Umbilical cord (tissue), 2 donors: ENCODE data around the gene SLITRK2. TPM values are rescaled to one million over a fixed set of nuclear protein-coding genes. Genes with fewer than 3 reads are reported as not detected.

ENCODE experiments used
- DNase-seq: peaks from one replicate; pipeline ENCODE4 v3.0.0-alpha.2; 2015; ENCODE audit warnings: low spot score
- total RNA-seq: library from RNA; depleted of rRNA; stranded (reverse); fragments of >200 nt; gene quantifications from one replicate; pipeline ENCODE4 v1.2.3, GENCODE V29; 2014; ENCODE audit warnings: low replicate concordance; ENCODE audit not compliant: insufficient read depth

SLITRK2 gene
- total RNA-seq: 1.2 TPM

- DNase-seq: no peak
Observed at GRCh38 chrX:145817331-145818185, at the start of gene SLITRK2. TSS of gene SLITRK2 (plus strand) at chrX:145817829. CDS start at chrX:145822426, 4,597 bp downstream.

GRCh38 chrX:145773006-145773405, 44.6 kb upstream of the SLITRK2 start:
- DNase-seq: no peak

GRCh38 chrX:145792281-145792680, 25.3 kb upstream of the SLITRK2 start:
- DNase-seq: no peak

- DNase-seq: no peak
Observed at GRCh38 chrX:145803508-145803907, 14.1 kb upstream of the SLITRK2 start.

- DNase-seq: no peak
Observed at GRCh38 chrX:145813081-145813480, 4.5 kb upstream of the SLITRK2 start.

- no peak for DNase-seq
Observed at GRCh38 chrX:145816601-145817315, 871 bp upstream of the SLITRK2 start.

- no peak for DNase-seq
Observed at GRCh38 chrX:145818186-145819113, 821 bp downstream of the SLITRK2 start.

- DNase-seq: no peak
Observed at GRCh38 chrX:145820825-145821224, 3.2 kb downstream of the SLITRK2 start.

- DNase-seq: peak; percentile 52
Observed at GRCh38 chrX:145821291-145821897, 3.8 kb downstream of the SLITRK2 start.

- no peak for DNase-seq
Observed at GRCh38 chrX:145821898-145822571, 4.4 kb downstream of the SLITRK2 start.

- DNase-seq: no peak
Observed at GRCh38 chrX:145823132-145823531, 5.5 kb downstream of the SLITRK2 start.

- peak; percentile 47 for DNase-seq
Observed at GRCh38 chrX:145825896-145826295, 8.3 kb downstream of the SLITRK2 start.

GRCh38 chrX:145826466-145826865, 8.8 kb downstream of the SLITRK2 start:
- no peak for DNase-seq

- DNase-seq: peak; percentile 62
Observed at GRCh38 chrX:145832796-145833195, 15.2 kb downstream of the SLITRK2 start.

- no peak for DNase-seq
Observed at GRCh38 chrX:145840531-145840930, 22.9 kb downstream of the SLITRK2 start.

- peak; percentile 52 for DNase-seq
Observed at GRCh38 chrX:145843146-145843904, 25.7 kb downstream of the SLITRK2 start.

GRCh38 chrX:145844886-145845285, 27.3 kb downstream of the SLITRK2 start:
- DNase-seq: no peak

- DNase-seq: peak; percentile 58
Observed at GRCh38 chrX:145848448-145848847, 30.8 kb downstream of the SLITRK2 start.

- DNase-seq: no peak
Observed at GRCh38 chrX:145848857-145849256, 31.2 kb downstream of the SLITRK2 start.

GRCh38 chrX:145853181-145853580, 35.6 kb downstream of the SLITRK2 start:
- no peak for DNase-seq
